ENCODE data around the gene TRIM32.

TRIM32 gene

DNA sequence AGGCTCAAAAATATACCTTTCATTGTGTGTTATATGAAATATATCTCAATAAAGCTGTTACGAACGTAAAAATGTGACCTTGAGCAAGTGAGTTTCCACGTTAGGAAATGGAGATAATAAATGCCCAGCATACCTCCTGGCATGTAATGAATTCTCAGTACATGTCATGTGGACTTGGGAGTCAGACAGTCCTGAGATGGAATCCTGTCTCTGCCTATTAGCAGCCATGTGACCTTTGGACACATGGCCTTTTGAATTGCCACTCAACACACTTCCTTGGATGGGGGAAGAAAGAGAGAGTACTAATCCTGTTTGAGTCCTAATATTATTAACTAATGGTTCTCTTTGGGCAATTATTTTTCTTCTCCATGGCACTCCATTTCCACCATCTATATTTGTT lies 25.7 kb downstream of the TRIM32 start:
- no peak for DNase-seq

- no peak for DNase-seq
Observed at GRCh38 chr9:116713271-116713670, 26.2 kb downstream of the TRIM32 start.

- DNase-seq, result no peak
Observed at GRCh38 chr9:116715751-116716150, 28.6 kb downstream of the TRIM32 start.

- no peak for DNase-seq
Observed at GRCh38 chr9:116716438-116716837, 29.3 kb downstream of the TRIM32 start.

DNA sequence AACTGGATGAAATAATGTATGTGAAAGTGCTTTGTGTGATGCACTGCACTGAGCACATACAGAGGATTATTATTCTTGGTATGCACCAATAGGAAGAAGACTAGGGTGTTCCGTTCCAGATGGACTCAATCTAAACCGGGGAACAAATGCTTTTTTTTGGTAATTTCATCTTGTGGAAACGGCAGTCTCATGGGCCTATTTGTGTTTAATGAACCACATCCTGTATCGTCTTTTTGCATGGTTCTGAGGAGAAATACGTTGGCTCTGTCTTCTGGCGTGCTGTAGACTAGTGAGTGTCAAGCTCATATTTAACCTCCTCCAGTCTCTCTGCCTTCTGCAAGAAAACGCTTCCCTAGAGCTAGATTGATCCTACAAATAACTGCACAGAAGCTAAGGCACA lies 30.0 kb downstream of the TRIM32 start:
- no peak for DNase-seq

DNA sequence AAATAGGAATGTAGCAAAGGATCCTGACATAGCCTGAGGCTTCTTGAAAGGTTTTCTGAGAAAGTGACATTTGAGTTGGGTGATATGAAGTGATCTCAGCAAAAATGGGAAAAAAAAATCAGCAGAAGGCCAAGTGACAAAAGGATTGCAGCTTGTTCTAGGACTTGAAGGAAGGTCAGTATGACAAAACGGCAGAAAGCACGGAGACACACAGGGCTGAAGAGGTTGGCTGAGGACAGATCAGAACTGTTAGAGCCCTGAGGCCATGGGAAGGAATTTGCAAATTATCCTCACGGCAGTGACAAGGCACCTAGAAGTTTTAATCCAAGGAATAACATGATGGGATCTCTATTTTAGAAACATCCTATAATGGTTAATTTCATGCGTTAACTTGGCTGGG lies 31.0 kb downstream of the TRIM32 start:
- DNase-seq, result no peak

DNA sequence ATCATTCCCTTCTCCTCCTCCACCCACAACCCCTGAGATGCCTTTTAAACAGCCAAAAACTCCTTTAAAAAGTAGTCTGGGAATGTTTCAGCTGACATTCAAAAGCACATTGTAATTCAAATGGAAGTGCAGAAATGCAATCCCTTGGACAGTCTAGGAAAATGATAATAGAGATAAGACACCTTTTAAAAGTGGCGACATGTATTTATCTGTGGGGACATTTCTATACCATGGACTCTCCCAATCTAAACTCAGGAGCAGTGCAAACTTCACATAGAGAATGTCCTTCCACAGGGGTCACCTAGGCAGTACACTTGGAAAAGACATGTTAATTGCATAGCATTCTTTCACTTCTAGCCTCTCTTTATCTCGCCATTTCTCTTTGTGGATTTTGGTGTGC lies 33.0 kb downstream of the TRIM32 start:
- no peak for DNase-seq

DNA sequence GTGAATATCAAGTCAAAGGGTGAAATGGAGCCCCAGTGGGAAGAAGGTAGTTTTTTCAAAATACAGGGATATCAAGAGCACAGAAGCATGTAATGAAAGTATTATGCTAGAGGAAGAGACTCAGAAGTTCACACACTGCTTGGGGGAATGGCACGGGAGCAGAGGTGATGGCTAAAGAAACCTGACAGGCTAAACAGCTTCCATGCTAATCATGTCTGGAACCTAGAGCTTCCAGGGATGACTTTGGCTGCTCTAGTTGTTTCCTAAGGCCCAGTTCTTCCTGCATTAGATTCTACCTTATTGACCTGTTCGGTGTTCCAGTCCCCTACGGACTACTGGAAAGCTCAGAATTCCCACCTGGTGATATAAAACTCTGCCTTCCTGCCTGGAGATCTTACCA lies 34.3 kb downstream of the TRIM32 start:
- DNase-seq, result no peak

- DNase-seq, result no peak
Observed at GRCh38 chr9:116721944-116722343, 34.8 kb downstream of the TRIM32 start.

- no peak for DNase-seq
Observed at GRCh38 chr9:116724123-116724522, 37.0 kb downstream of the TRIM32 start.

DNA sequence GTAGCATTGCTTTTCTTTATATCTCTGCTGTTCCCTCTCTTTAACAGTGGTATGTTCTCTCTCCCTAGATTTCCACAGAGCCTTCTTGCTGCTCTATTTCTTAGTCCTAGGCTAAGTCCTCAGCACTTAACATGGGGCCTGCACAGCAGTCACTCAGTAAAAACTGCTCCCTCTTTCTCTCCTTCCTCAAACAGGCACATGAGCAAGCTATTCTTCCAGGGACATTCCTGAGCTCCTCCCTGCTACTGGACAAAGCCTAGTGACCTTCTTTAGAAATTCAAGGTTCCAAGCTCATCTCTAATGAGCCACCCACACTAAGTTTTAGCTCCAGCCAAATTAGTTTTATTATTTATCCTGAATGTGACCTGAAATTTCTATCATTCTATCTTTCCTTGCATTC lies 39.5 kb downstream of the TRIM32 start:
- no peak for DNase-seq

- DNase-seq, result no peak
Observed at GRCh38 chr9:116733010-116733641, 46.0 kb downstream of the TRIM32 start.

- no peak for DNase-seq
Observed at GRCh38 chr9:116736399-116737151, 49.5 kb downstream of the TRIM32 start.

DNA sequence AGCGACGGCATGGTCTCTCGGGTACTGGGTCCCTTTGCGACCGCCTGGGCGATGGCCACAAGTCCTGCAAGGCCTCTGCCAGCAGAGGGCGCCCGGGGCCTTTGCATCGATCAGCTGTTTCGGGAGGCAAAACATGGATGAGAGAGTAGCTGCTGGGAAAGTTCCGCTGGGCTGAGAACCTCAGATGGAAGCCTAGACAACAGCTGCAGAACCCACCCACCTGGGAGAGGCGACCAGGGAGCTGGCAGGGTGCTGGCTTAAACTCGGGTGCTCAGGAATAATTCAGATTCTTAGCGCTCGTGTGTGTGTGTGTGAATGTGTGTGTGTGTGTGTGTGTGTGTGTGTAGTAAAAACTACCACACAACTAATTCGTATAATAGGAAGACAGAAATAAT lies 50.0 kb downstream of the TRIM32 start:
- DNase-seq, result peak; percentile 9 to 30

- DNase-seq, result no peak
Observed at GRCh38 chr9:116741086-116741740, 54.1 kb downstream of the TRIM32 start.

DNA sequence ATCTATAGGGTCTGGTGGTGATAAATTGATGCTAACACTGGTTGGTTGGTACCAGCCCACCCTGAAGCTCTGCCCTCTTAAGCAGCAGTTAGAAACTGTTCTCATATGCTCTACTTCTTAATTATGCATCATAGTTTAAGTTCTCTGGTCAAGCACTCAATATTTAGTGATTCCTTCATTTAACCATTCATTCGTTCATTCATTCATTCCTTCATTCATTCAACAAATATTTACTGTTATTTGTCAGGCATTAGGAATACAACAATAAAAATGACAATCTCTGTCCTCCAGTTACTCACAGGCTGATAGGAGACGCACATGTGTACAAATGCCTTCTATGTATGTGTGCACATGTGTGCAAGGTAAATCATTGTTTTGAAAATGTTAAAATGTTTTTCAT lies 54.6 kb downstream of the TRIM32 start:
- no peak for DNase-seq

DNA sequence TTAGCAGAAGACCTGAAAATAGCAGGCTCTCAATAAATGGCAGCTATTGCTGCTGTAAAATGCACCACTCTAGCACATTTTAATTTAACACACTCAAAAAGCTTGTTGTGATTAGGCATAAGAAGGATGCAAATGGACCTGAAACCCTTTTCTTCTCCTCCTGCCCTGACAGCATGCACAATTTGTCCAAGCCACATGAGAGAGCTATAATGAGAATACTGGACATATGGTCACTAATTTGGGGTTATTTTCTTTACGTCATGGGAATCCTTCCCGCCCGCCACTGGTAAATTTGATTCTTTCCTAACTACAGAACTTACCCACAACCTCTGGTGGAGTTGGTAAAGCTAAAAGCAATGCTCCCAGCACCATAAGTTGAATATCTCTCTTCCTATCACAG lies 62.1 kb downstream of the TRIM32 start:
- DNase-seq, result no peak

DNA sequence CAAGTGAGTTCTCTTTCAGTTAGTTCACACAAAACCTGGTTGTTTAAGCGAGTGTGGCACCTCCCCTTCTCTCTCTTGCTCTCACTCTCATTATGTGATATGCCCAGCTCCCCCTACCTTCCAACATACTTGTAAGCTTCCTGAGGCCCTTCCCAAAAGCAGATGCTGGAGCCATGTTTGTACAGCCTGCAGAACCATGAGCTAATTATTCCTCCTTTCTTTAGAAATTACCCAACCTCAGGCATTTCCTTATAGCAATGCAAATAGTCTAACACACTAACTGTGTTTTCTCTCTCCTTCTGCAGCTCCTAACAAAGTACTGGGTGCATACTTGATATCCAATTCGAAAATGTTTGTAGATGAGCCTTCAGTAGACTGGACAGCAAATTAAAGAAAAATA lies 62.7 kb downstream of the TRIM32 start:
- no peak for DNase-seq

DNA sequence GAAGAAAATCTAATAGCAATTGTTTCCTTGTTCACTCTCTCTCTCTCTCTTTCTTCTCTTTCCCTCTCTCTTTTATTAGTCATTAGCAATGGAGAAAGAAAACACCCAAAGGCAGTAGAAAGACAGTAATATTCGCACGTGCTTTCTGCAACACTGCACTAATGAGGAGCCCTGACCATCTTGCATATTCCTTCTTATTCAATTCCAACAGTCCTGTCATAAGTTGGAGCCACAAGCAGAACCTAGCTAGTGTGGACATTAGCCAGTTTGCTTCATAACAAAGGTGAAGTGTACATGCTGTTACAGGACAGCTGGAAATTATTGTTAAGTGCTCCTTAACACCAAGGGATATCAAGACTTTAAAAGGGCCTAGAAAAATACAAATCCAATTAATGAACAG lies 63.4 kb downstream of the TRIM32 start:
- no peak for DNase-seq

All from activated CD4-positive, alpha-beta T cell treated with anti-CD3 and anti-CD28 coated beads for 4 hours (primary cell).